T-cell (primary cell): ENCODE results near the gene GNAS. TPM values are rescaled to one million over a fixed set of nuclear protein-coding genes. Genes with fewer than 3 reads are reported as not detected.
"Not testable (repeated sequence)": the region's sequence is repeated elsewhere in the genome, so short reads cannot be mapped to it uniquely, and the experiment has no call there.

Source experiments
- ATAC-seq, 4 experiments: fragments of 200-7000 bp in 3 of 4; fragments of 150-1000 bp in 1 of 4; cut with Tn5 transposase; replicated peaks in 1 of 4; 1 replicate in 3 of 4; 2 replicates in 1 of 4; pipeline ENCODE4 v1.10.0; 2021; ENCODE audit warnings: moderate library complexity in 3 of 4, mild to moderate bottlenecking in 2 of 4, moderate number of reproducible peaks in 1 of 4
- CTCF ChIA-PET, 2 donors: fragments of 300-600 bp; sonication (Branson Sonifier 250); formaldehyde crosslinking; loops; one replicate each; lab custom pipeline; 2022; ENCODE audit warnings: antibody characterized with exemption in 2 of 2; lab: Charles Lee
- POLR2A ChIA-PET, 2 donors: fragments of 300-600 bp; sonication (Branson Sonifier 250); formaldehyde crosslinking; loops; one replicate each; lab custom pipeline; 2022; ENCODE audit warnings: antibody characterized with exemption in 2 of 2; lab: Charles Lee
- DNase-seq, 35 experiments: peaks; one replicate each; pipeline versions ENCODE4 v3.0.0 to v3.0.0-alpha.2; 2013 to 2023
- H3K27ac ChIP-seq: one replicate; pipeline ENCODE4 v1.5.1; 2013; ENCODE audit warnings: low read length
- H3K27me3 ChIP-seq, 2 experiments: replicated peaks in 1 of 2; 1 replicate in 1 of 2; 2 replicates in 1 of 2; pipeline versions ENCODE4 v1.6.1 to v1.7.0; 2013; ENCODE audit warnings: low read length in 1 of 2, mixed read lengths in 1 of 2; ENCODE audit not compliant: control insufficient read depth in 2 of 2, insufficient read depth in 2 of 2; ENCODE audit errors: extremely low read depth in 1 of 2
- H3K36me3 ChIP-seq, 2 donors: 1 replicate in 1 of 2; 2 replicates in 1 of 2; pipeline versions ENCODE4 v1.6.1 to v1.7.0; 2013; ENCODE audit warnings: low read length in 1 of 2; ENCODE audit not compliant: control insufficient read depth in 2 of 2, insufficient read depth in 1 of 2; ENCODE audit errors: extremely low read depth in 1 of 2
- H3K4me1 ChIP-seq, 2 experiments: 1 replicate in 1 of 2; 2 replicates in 1 of 2; pipeline versions ENCODE4 v1.6.1 to v1.7.0; 2013; ENCODE audit warnings: low read length in 2 of 2, mixed read lengths in 1 of 2; ENCODE audit not compliant: insufficient read depth in 2 of 2, control insufficient read depth in 1 of 2; ENCODE audit errors: extremely low read depth in 1 of 2
- H3K4me3 ChIP-seq, 2 donors: 1 replicate in 1 of 2; 2 replicates in 1 of 2; pipeline versions ENCODE4 v1.5.1 to v1.7.0; 2013; ENCODE audit warnings: mild to moderate bottlenecking in 2 of 2, low read length in 1 of 2, moderate library complexity in 1 of 2; ENCODE audit not compliant: control insufficient read depth in 1 of 2; ENCODE audit errors: extremely low read depth in 1 of 2
- H3K9me3 ChIP-seq: 2 replicates; pipeline ENCODE4 v1.7.0; 2013
- H3K27ac Mint-ChIP-seq, 2 donors: one replicate each; pipeline ENCODE4 v1.8.0; 2020 to 2021; ENCODE audit warnings: mild to moderate bottlenecking in 2 of 2, mixed read lengths in 2 of 2
- H3K27me3 Mint-ChIP-seq, 2 donors: one replicate each; pipeline ENCODE4 v1.8.0; 2021 to 2022; ENCODE audit warnings: mixed read lengths in 2 of 2
- H3K36me3 Mint-ChIP-seq: one replicate; pipeline ENCODE4 v1.8.0; 2021; ENCODE audit warnings: mixed read lengths
- H3K4me1 Mint-ChIP-seq, 3 donors: one replicate each; pipeline ENCODE4 v1.8.0; 2020 to 2022; ENCODE audit warnings: mixed read lengths in 3 of 3, mild to moderate bottlenecking in 1 of 3
- H3K4me3 Mint-ChIP-seq, 3 donors: one replicate each; pipeline ENCODE4 v1.8.0; 2020 to 2022; ENCODE audit warnings: mild to moderate bottlenecking in 3 of 3, mixed read lengths in 3 of 3, moderate library complexity in 3 of 3
- H3K9me3 Mint-ChIP-seq, 3 donors: one replicate each; pipeline ENCODE4 v1.8.0; 2020 to 2022; ENCODE audit warnings: mixed read lengths in 3 of 3
- WGBS: methylation state at CpG from one replicate; pipeline ENCODE4 v1.1.5; 2013; ENCODE audit warnings: missing lambda C conversion rate; ENCODE audit not compliant: insufficient coverage; 5-methylcytosine and 5-hydroxymethylcytosine counted together
- total RNA-seq, 35 experiments: library from RNA in 6 of 35; stranded (reverse) in 6 of 35; fragments of 120-200 nt in 1 of 35; gene quantifications; one replicate each; pipeline versions ENCODE4 v1.2.1 to v1.2.4 and lab custom pipeline; 2013 to 2026

GNAS gene
- total RNA-seq, 5 donors from 2014 or later (not counting 1 experiment from before 2014, with no cell fraction given) = 578 to 855 (median 640) TPM

GRCh38 chr20:58945965-58946631, 93.6 kb downstream of the GNAS start:
- Mint-ChIP-seq H3K27ac (no peak overlapping the region), H3K36me3 (no peaks in the 10 kb centered on the region), H3K4me3 (no peak overlapping the region), H3K9me3 (no peaks in the 10 kb centered on the region), H3K27me3 (peaks cover 0 to 7% of the 10 kb centered on the region in 2 donors), H3K4me1 (no peaks in the 10 kb centered on the region)
- ChIA-PET CTCF (no interaction called here), POLR2A (no interaction called here)
- DNase-seq = no peak
- H3K36me3 ChIP-seq = no peaks in the 10 kb centered on the region
- no peaks in the 10 kb centered on the region for H3K4me1 ChIP-seq
- no peak for ATAC-seq
- no peak overlapping the region for H3K4me3 ChIP-seq
- no peaks in the 10 kb centered on the region for H3K9me3 ChIP-seq
- H3K27ac ChIP-seq = no peak overlapping the region
- peaks cover 0 to 14% of the 10 kb centered on the region in 2 experiments for H3K27me3 ChIP-seq
- WGBS = 91% methylated on average over 6 of the region's 10 CpGs

DNA sequence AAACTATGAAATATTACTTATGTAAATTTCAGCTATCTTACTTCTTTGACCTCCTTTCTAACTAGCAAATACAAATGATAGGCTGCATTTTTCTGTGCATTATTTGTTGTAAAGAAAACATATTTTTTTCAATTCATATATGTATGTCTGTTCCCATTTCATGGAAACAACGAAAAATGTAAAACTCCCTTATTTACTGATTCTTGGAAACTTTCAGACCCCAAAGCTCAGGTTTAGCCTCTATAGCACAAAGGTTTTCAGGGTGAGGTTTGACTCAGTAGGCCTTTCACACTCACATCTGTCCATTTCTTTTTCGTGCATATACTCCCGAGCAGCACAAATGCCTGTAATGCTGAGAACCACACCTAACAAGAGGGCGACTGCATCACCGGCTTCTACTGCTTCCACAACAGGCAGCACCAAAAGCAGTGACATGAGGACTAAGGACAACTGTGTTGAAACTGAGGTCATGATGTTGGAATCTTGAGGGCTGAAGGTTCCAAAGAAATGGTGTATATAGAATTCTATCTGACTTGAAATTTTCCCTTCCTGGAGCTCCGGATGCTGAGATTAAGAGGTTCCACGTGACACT, 95.4 kb downstream of the GNAS start:
- CTCF ChIA-PET, H3K36me3 ChIP-seq, POLR2A ChIA-PET, H3K9me3 Mint-ChIP-seq, H3K4me1 ChIP-seq, DNase-seq, H3K27ac Mint-ChIP-seq, H3K4me1 Mint-ChIP-seq, H3K4me3 Mint-ChIP-seq, H3K9me3 ChIP-seq, H3K27ac ChIP-seq, H3K27me3 Mint-ChIP-seq, H3K4me3 ChIP-seq, H3K36me3 Mint-ChIP-seq, ATAC-seq: not testable (repeated sequence)
- peaks cover 0 to 14% of the 10 kb centered on the region in 2 experiments for H3K27me3 ChIP-seq
- WGBS = 100% methylated on average over 1 of the region's 7 CpGs

- H3K27ac ChIP-seq = no peak overlapping the region
- POLR2A ChIA-PET = no interaction called here
- H3K9me3 ChIP-seq = no peaks in the 10 kb centered on the region
- no peaks in the 10 kb centered on the region for H3K4me1 ChIP-seq
- H3K9me3 Mint-ChIP-seq = no peaks in the 10 kb centered on the region
- CTCF ChIA-PET = no interaction called here
- H3K36me3 Mint-ChIP-seq = no peaks in the 10 kb centered on the region
- no peak overlapping the region for H3K27ac Mint-ChIP-seq
- H3K4me3 Mint-ChIP-seq = no peak overlapping the region
- peaks cover 0 to 8% of the 10 kb centered on the region in 2 donors for H3K27me3 Mint-ChIP-seq
- WGBS = no CpG with 5 or more reads among the region's 5 CpGs
- no peak overlapping the region for H3K4me3 ChIP-seq
- ATAC-seq = no peak
- no peaks in the 10 kb centered on the region for H3K4me1 Mint-ChIP-seq
- H3K27me3 ChIP-seq = peaks cover 0 to 11% of the 10 kb centered on the region in 2 experiments
- DNase-seq = no peak
- H3K36me3 ChIP-seq = no peaks in the 10 kb centered on the region
These were observed 98.1 kb downstream of the GNAS start for GRCh38 chr20:58950603-58951002.

GRCh38 chr20:58953050-58953449, 100.5 kb downstream of the GNAS start:
- Mint-ChIP-seq H3K9me3 (no peaks in the 10 kb centered on the region), H3K27me3 (peaks cover 0 to 8% of the 10 kb centered on the region in 2 donors), H3K27ac (no peak overlapping the region), H3K4me1 (no peaks in the 10 kb centered on the region), H3K36me3 (no peaks in the 10 kb centered on the region), H3K4me3 (no peak overlapping the region)
- H3K4me3 ChIP-seq = no peak overlapping the region
- H3K27ac ChIP-seq = no peak overlapping the region
- no peaks in the 10 kb centered on the region for H3K9me3 ChIP-seq
- H3K4me1 ChIP-seq = no peaks in the 10 kb centered on the region
- H3K27me3 ChIP-seq = peaks cover 0 to 11% of the 10 kb centered on the region in 2 experiments
- DNase-seq (no peak), ATAC-seq (no peak)
- ChIA-PET CTCF (no interaction called here), POLR2A (no interaction called here)
- H3K36me3 ChIP-seq = no peaks in the 10 kb centered on the region

DNA sequence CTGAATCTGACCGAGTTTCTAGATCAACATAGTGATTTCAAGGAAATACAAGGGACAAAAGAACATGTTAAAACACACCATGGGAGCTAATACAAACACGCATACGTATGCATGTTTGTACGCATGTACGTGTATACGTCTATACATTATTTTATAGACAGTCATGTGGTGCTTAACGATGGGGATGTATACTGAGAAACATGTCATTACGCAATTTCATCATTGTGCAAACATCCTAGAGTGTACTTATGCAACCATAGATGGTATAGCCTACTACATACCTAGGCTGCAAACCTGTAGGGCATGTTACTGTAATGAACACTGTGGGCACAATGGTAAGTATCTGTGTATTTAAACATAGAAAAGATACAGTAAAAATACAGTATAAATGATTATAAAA, 103.6 kb downstream of the GNAS start:
- ChIA-PET CTCF (no interaction called here), POLR2A (interaction anchor here in 1 of 2 donors (0.5 kb wide), 1 partner anchor 45 kb away, joined by 3 read pairs; no protein-coding TSS in a partner anchor)
- Histone ChIP-seq H3K9me3 (no peaks in the 10 kb centered on the region), H3K36me3 (no peaks in the 10 kb centered on the region), H3K27me3 (peaks cover 0 to 3% of the 10 kb centered on the region in 2 experiments), H3K4me3 (no peak overlapping the region), H3K27ac (no peak overlapping the region), H3K4me1 (no peaks in the 10 kb centered on the region)
- Mint-ChIP-seq H3K27ac (no peak overlapping the region), H3K27me3 (peaks cover 3 to 5% of the 10 kb centered on the region in 2 donors), H3K4me3 (no peak overlapping the region), H3K36me3 (no peaks in the 10 kb centered on the region), H3K4me1 (no peaks in the 10 kb centered on the region), H3K9me3 (no peaks in the 10 kb centered on the region)
- WGBS = 94% methylated on average over 6 of the region's 8 CpGs
- DNase-seq (no peak), ATAC-seq (no peak)

DNA sequence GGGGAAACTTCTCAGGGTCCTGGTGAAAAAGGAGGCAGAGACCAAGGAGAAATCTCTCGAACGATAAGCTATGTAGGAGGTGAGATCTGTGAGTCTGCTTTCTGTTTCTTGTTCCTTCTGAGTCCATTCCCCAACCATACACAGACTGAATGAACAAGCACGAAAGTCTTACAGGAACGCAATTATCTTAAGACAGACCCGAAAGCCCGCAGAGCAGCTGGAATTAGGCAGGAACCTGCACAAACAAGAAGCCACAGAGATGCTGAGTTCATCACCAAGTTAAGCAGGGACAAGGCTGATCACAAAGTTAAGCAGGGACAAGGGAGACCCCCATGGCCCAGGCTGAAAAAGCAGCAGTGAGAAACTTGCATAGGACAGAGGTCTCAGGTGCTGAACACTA, 107.1 kb downstream of the GNAS start:
- DNase-seq = no peak
- Mint-ChIP-seq H3K27me3 (peaks cover 5 to 10% of the 10 kb centered on the region in 2 donors), H3K36me3 (no peaks in the 10 kb centered on the region), H3K9me3 (peaks cover 0 to 4% (median 0%) of the 10 kb centered on the region in 3 donors), H3K4me3 (no peak overlapping the region), H3K4me1 (no peaks in the 10 kb centered on the region), H3K27ac (no peak overlapping the region)
- no peaks in the 10 kb centered on the region for H3K9me3 ChIP-seq
- H3K27me3 ChIP-seq = peaks cover 0 to 12% of the 10 kb centered on the region in 2 experiments
- ChIA-PET POLR2A (no interaction called here), CTCF (no interaction called here)
- no peaks in the 10 kb centered on the region for H3K36me3 ChIP-seq
- H3K27ac ChIP-seq = no peak overlapping the region
- ATAC-seq = no peak
- no peak overlapping the region for H3K4me3 ChIP-seq
- H3K4me1 ChIP-seq = no peaks in the 10 kb centered on the region
- WGBS = 100% methylated on average over 2 of the region's 6 CpGs
